Keratinocyte (primary cell): ENCODE measurements around the gene PRSS21. TPM values are rescaled to one million over a fixed set of nuclear protein-coding genes. Genes with fewer than 3 reads are reported as not detected.

Experiments used
- DNase-seq: peaks from one replicate; pipeline ENCODE4 v3.0.0-alpha.2; 2011; ENCODE audit warnings: low read depth, missing footprints, low spot score
- FAIRE-seq: peaks from 2 replicates; lab custom pipeline; 2011; peaks lifted over from hg19 to GRCh38; lab: Jason Lieb, UNC
- H2AFZ ChIP-seq: 2 replicates; pipeline ENCODE4 v1.6.0; 2012; ENCODE audit warnings: low read length, control low read depth, inconsistent platforms; ENCODE audit not compliant: control insufficient read depth
- H3K27ac ChIP-seq: 2 replicates; pipeline ENCODE4 v1.5.1; 2011; ENCODE audit warnings: low read length; ENCODE audit not compliant: control insufficient read depth, insufficient read depth
- H3K27me3 ChIP-seq: 3 replicates; pipeline ENCODE4 v1.6.0; 2011; ENCODE audit warnings: low read length; ENCODE audit not compliant: control insufficient read depth, insufficient read depth; ENCODE audit errors: extremely low read depth
- H3K36me3 ChIP-seq, 2 experiments: 2 replicates in 1 of 2; 3 replicates in 1 of 2; pipeline ENCODE4 v1.5.1; 2011; ENCODE audit warnings: low read length in 2 of 2, mild to moderate bottlenecking in 1 of 2; ENCODE audit not compliant: control insufficient read depth in 2 of 2, insufficient read depth in 2 of 2; ENCODE audit errors: extremely low read depth in 1 of 2
- H3K4me1 ChIP-seq: 3 replicates; pipeline ENCODE4 v1.5.1; 2011; ENCODE audit warnings: low read length; ENCODE audit not compliant: control insufficient read depth, insufficient read depth; ENCODE audit errors: extremely low read depth
- H3K4me2 ChIP-seq: 3 replicates; pipeline ENCODE4 v1.6.0; 2011; ENCODE audit warnings: low read depth, low read length; ENCODE audit not compliant: control insufficient read depth, insufficient read depth; ENCODE audit errors: extremely low read depth
- H3K4me3 ChIP-seq, 3 experiments: fragments of 200-600 bp in 1 of 3; sonication (generic) in 1 of 3; 2 replicates in 2 of 3; 3 replicates in 1 of 3; pipeline ENCODE4 v1.5.1; 2011 to 2016; ENCODE audit warnings: low read length in 3 of 3, mild to moderate bottlenecking in 3 of 3, control low read depth in 2 of 3, inconsistent platforms in 1 of 3, low read depth in 1 of 3, mixed read lengths in 1 of 3, mixed run types in 1 of 3, moderate library complexity in 1 of 3; ENCODE audit not compliant: control insufficient read depth in 2 of 3, insufficient read depth in 2 of 3; ENCODE audit errors: extremely low read depth in 1 of 3
- H3K79me2 ChIP-seq: 2 replicates; pipeline ENCODE4 v1.6.0; 2012; ENCODE audit warnings: low read length; ENCODE audit not compliant: control insufficient read depth, insufficient read depth
- H3K9ac ChIP-seq: 3 replicates; pipeline ENCODE4 v1.6.0; 2011; ENCODE audit warnings: low read length; ENCODE audit not compliant: control insufficient read depth, insufficient read depth; ENCODE audit errors: extremely low read depth
- H3K9me1 ChIP-seq: 3 replicates; pipeline ENCODE4 v1.6.0; 2011; ENCODE audit warnings: low read length; ENCODE audit not compliant: control insufficient read depth, insufficient read depth; ENCODE audit errors: extremely low read depth
- H3K9me3 ChIP-seq: 2 replicates; pipeline ENCODE4 v1.5.1; 2012; ENCODE audit warnings: low read depth, low read length; ENCODE audit not compliant: control insufficient read depth
- H4K20me1 ChIP-seq: 3 replicates; pipeline ENCODE4 v1.6.0; 2011; ENCODE audit warnings: low read length; ENCODE audit not compliant: control insufficient read depth, insufficient read depth; ENCODE audit errors: extremely low read depth
- EZH2 ChIP-seq: IDR thresholded peaks from one replicate; pipeline ENCODE4 v1.6.1; 2012; ENCODE audit warnings: inconsistent platforms, mild to moderate bottlenecking, low read length, moderate library complexity
- dilution Hi-C: fragments of 300-500 bp; cut with MboI; formaldehyde crosslinking; loops from one replicate; pipeline ENCODE4 v1.7.0; 2020; ENCODE audit warnings: low sequenced_read_pairs; ENCODE audit not compliant: extremely low pct_ligation_motif_present
- polyA plus RNA-seq, 5 experiments: library from polyadenylated mRNA; depleted of rRNA in 3 of 5; stranded (reverse) in 3 of 5; stranded (forward) in 1 of 5; unstranded in 1 of 5; fragments of >200 nt; gene quantifications; 1 replicate in 1 of 5; 2 replicates in 3 of 5; 3 replicates in 1 of 5; pipeline versions ENCODE4 v1.2.1 to v1.2.3, GENCODE V29; 2011 to 2012; ENCODE audit warnings: missing spikeins in 2 of 5, low read depth in 1 of 5, low replicate concordance in 1 of 5
- TF ChIP-seq, protein P1 (sequence below), 3 experiments: IDR thresholded peaks in 1 of 3; conservative IDR thresholded peaks in 1 of 3; optimal IDR thresholded peaks in 1 of 3; 2 replicates in 2 of 3; 3 replicates in 1 of 3; pipeline versions ENCODE3 to v1.5.1; 2011; ENCODE audit warnings: low read length in 3 of 3, mild to moderate bottlenecking in 3 of 3, moderate library complexity in 2 of 3, control low read depth in 1 of 3, inconsistent platforms in 1 of 3; ENCODE audit not compliant: insufficient read depth in 2 of 3; ENCODE audit errors: extremely low read depth in 1 of 3

Gene PRSS21
- polyA plus RNA-seq, 1 donor (not counting 4 experiments of a cell fraction or from before 2014, with no cell fraction given): 0.52 TPM

DNA sequence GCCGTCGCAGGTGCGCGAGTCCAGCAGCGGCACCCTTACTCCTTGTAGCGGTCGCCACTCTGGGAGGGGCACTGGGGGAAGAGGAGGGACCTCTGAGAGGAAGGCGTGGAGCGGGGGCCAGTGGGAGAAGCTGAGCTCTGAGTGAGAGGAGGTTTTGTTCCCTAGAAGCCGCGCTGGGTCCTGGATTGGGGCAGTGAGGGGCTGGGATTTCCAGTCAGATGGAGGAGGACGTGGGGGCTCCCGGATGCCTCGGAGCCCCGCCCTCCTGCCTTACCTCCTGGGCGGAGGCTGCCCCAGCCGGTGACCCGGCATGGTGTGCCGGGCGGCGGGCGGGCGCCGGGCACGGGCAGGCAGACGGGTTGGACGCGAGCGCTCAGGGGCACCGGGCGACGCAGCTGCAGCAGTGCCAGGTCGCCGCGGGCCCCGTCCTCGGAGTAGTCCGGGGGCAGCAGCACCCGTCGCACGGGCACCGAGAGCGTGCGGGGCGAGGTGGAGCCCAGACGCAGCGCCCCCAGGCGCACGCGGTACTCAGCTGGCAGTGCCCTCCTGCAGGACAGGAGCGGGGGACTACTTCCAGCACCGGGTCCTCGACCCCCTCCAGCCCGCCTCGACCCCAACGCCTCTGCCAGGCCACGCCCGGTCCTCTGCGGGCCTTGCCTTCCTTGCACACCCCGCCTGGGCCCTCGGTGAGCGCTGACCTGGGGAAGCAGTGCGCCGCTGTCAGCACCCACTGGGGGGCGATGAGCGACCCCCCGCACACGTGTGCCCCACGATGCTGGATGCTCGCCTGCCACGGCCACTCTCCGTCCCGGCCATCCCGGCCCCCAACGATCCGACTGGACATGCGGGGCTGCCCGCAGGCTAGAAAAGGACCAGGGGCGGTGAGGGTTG lies 31.7 kb upstream of the PRSS21 start:
- no peak for DNase-seq
- H3K27ac ChIP-seq: no peak overlapping the region
- peak overlapping the region; percentile 30 for H2AFZ ChIP-seq

DNA sequence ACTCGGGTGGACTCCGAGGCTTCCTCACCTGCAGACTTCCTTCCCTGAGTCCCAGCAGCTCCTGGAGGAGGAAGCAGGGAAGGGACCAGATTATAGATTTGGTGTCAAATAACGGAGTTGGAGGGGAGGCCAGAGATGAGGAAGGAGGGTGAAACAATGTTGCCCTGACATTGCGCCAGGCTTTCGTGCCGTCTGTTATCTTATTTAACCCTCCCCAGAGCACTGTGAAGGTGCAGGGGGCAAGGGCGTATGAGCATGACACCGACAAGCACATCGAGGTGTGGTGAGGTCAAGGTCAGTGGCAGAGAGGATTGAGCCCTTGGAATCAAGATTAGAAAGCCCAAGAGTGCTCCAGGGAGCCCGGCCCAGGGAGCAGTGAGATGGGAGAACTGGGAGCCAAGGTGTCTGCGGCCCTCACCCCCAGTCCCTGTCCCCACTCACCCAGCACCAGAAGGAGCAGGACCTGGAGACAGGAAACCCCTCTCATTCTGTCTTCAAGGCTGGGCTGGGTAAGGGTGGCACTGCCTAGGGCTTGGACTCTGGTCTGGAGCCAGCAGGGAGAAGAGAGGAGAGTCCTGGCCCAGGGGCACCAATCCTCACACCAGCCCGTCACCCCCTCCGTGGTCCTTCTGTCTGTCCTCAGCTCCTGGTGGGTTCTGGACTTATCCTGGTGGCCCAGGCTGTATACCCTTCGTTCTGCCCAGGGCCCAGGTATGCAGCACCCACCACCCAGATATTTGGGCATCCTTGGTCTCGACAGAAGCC lies 30.8 kb upstream of the PRSS21 start:
- no peaks in the 10 kb centered on the region for H3K36me3 ChIP-seq
- H2AFZ ChIP-seq: no peak overlapping the region
- H3K27ac ChIP-seq: no peak overlapping the region
- H3K4me1 ChIP-seq: no peaks in the 10 kb centered on the region
- FAIRE-seq (no peak), DNase-seq (no peak)
- H3K4me3 ChIP-seq: no peak overlapping the region
- H3K9me3 ChIP-seq: no peaks in the 10 kb centered on the region
- H4K20me1 ChIP-seq: no peaks in the 10 kb centered on the region
- no peak overlapping the region for H3K4me2 ChIP-seq
- peaks cover 57% of the 10 kb centered on the region for H3K27me3 ChIP-seq
- TF ChIP-seq EZH2: no peak
- TF ChIP-seq, protein P1, sequence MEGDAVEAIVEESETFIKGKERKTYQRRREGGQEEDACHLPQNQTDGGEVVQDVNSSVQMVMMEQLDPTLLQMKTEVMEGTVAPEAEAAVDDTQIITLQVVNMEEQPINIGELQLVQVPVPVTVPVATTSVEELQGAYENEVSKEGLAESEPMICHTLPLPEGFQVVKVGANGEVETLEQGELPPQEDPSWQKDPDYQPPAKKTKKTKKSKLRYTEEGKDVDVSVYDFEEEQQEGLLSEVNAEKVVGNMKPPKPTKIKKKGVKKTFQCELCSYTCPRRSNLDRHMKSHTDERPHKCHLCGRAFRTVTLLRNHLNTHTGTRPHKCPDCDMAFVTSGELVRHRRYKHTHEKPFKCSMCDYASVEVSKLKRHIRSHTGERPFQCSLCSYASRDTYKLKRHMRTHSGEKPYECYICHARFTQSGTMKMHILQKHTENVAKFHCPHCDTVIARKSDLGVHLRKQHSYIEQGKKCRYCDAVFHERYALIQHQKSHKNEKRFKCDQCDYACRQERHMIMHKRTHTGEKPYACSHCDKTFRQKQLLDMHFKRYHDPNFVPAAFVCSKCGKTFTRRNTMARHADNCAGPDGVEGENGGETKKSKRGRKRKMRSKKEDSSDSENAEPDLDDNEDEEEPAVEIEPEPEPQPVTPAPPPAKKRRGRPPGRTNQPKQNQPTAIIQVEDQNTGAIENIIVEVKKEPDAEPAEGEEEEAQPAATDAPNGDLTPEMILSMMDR (optimal IDR thresholded peaks at IDR 0.05 in 1 of 3, IDR thresholded peaks at IDR 0.05 in 1 of 3, conservative IDR thresholded peaks at IDR 0.05 in 1 of 3; ENCODE audit: extremely low read depth in 1 of 3, insufficient read depth in 2 of 3, low read length in 3 of 3): no peak
- dilution Hi-C loops: no loop called here
- no peaks in the 10 kb centered on the region for H3K9me1 ChIP-seq
- no peak overlapping the region for H3K9ac ChIP-seq
- no peaks in the 10 kb centered on the region for H3K79me2 ChIP-seq

More for the DNA sequence above, 31.7 kb upstream of the PRSS21 start:
- peaks cover 49% of the 10 kb centered on the region for H3K27me3 ChIP-seq
- H3K9me3 ChIP-seq: no peaks in the 10 kb centered on the region
- peak overlapping the region; percentile 54 for H3K4me2 ChIP-seq
- H3K4me1 ChIP-seq: no peaks in the 10 kb centered on the region
- dilution Hi-C loops: no loop called here
- TF ChIP-seq EZH2: peak; percentile 69
- TF ChIP-seq, protein P1 (optimal IDR thresholded peaks at IDR 0.05 in 1 of 3, IDR thresholded peaks at IDR 0.05 in 1 of 3, conservative IDR thresholded peaks at IDR 0.05 in 1 of 3; ENCODE audit: extremely low read depth in 1 of 3, insufficient read depth in 2 of 3, low read length in 3 of 3): peak in 1 of 3 experiments; percentile 28
- H4K20me1 ChIP-seq: no peaks in the 10 kb centered on the region
- H3K79me2 ChIP-seq: no peaks in the 10 kb centered on the region
- no peak overlapping the region for H3K9ac ChIP-seq
- no peaks in the 10 kb centered on the region for H3K9me1 ChIP-seq
- FAIRE-seq: no peak
- peak overlapping the region in 2 of 3 experiments; percentile 7 to 27 for H3K4me3 ChIP-seq
- H3K36me3 ChIP-seq: no peaks in the 10 kb centered on the region
